Adipose tissue (tissue), 3 donors: ENCODE measurements around the gene CYSRT1. TPM values are rescaled to one million over a fixed set of nuclear protein-coding genes. Genes with fewer than 3 reads are reported as not detected.

Source experiments
- H3K27ac ChIP-seq: one replicate; pipeline ENCODE4 v1.5.1; 2013; ENCODE audit warnings: low read depth, low read length
- WGBS, 3 donors: extraction: QIAGEN DNeasy Blood & Tissue Kit; methylation state at CpG; one replicate each; pipeline ENCODE4 v1.1.7; 2013; 5-methylcytosine and 5-hydroxymethylcytosine counted together
- polyA plus RNA-seq, 3 donors: library from polyadenylated mRNA; stranded (reverse); fragments of 200-250 nt; gene quantifications; one replicate each; pipeline ENCODE4 v1.2.3, GENCODE V29; 2013
- donor health status: healthy with polysubstance abuse.
- donor health status: Bipolar disorder and iron deficiency.
- donor health status: healthy.

Gene CYSRT1
- polyA plus RNA-seq, 3 donors = 0.20 to 0.88 TPM; not detected in 1

DNA sequence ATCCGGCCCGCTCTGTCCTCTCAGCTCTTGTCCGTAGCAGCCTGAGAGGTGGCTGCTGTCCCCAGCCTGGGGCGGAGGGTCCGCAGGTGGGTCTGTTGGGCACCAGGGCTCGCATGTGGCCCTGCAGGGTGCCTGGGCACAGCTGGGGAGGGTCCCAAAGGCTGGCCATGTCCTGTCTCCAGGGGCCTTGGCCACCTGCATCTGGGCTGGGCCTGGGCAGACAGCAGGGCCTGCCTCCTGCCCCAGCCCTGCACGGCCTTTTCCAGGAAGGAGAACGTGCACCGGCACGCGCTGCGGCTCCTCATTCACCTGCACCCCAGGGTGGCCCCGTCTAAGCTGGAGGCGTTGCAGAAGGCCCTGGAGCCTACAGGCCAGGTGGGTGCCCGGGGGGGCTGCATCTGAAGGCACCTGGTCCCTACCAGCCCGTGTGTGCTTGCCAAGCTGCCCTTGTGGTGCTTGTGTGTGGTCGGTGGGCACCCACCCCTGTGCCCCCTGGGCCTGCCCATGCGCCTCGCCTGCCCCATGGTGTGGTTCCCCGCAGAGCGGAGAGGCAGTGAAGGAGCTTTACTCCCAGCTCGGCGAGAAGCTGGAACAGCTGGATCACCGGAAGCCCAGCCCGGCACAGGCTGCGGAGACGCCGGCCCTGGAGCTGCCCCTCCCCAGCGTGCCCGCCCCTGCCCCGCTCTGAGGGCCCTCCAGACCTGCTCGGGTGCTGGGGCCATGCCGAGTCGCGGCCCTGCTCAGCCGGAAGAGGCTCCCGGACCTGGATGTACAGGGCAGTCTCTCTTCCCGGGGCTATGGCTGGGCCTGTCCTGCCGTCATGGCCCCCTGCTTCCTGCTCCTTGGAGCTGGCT, 47.5 kb downstream of the CYSRT1 start:
- H3K27ac ChIP-seq = no peak overlapping the region
- 93 to 94% (median 94%) methylated on average over 35 to 39 of the region's 39 CpGs for WGBS, 3 donors

DNA sequence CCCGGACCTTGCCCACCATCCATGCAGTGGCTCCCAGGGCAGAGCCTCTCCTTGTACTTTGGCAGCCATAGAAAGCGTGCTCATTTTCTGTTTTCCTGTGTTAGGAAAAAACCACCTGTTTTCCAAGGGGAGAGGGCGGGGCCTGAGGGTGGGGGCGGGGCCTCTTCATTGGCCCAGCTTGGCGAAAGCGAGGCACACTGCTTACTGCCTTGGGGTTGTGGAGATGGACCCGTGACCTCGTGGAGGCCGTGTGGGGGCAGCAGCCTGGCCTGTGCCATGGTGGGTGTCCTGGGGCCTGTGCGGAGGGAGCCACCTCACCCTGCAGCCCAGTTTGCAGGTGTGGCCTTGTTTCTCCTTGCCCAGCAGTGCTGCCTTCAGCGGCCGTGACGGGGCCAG, 48.1 kb downstream of the CYSRT1 start:
- WGBS, 3 donors = 41 to 86% (median 86%) methylated on average over 13 of the region's 13 CpGs
- no peak overlapping the region for H3K27ac ChIP-seq

DNA sequence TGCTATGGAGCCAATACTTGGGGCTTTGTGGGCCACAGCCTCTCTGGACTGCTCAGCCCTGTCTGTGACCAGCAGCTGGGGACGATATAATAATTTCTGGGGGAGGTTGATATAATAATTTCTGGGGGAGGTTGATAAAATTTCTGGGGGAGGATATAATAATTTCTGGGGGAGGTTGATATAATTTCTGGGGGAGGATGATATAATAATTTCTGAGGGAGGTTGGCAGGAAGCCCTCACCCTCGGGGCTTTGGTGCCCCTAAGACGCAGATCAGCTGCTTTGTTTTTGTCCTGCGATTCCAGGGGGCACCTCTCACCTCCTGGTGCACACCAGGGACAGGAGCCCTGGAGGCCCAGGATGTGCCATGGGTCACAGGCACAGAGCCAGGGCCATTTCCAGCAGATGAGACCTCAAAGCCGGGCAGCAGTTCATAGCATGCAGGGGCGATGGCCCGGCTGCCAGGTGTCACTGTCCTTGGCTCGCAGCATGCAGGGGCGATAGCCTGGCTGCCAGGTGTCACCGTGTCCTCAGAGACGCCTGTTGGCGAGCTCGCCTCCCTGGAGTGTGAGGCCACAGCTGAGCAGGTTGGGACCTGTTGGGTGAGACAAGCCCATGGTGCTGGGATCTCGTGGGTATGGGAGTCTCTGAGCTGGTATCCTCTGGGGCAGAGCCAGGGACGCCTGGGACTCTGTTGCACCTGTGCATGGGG, 48.8 kb downstream of the CYSRT1 start:
- WGBS, 3 donors = 40 to 85% (median 80%) methylated on average over 15 of the region's 15 CpGs

DNA sequence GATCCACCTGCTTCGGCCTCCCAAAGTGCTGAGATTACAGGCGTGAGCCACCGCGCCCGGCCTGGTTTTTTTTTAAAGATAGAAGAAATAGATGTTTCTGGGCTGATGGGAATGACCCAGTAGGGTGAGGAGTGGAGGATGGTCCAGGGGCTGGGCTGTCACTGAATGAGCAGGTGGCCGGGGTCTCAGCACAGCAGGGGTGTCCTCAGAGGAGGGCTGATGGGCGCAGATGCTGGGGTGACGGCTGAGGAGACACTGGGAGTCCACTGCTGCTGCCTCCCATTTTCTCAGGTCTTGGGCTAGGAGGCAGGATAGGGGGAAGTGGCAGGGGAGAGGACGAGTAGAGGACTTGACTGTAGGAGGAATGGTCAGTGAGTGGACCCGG, 50.2 kb downstream of the CYSRT1 start:
- no peak overlapping the region for H3K27ac ChIP-seq
- 62 to 88% (median 82%) methylated on average over 10 of the region's 10 CpGs for WGBS, 3 donors

More for the DNA sequence above, 48.8 kb downstream of the CYSRT1 start:
- H3K27ac ChIP-seq = no peak overlapping the region

Other genes with a start within 250 kb of the CYSRT1 start
- gene PTGDS, start 247.7 kb upstream of the CYSRT1 start, polyA plus RNA-seq = 100 to 1,000 TPM in 1 of 3 donors, 10 to 100 TPM in 2; 22.4 to 185 (median 74.9) TPM
- under 1 TPM in 2 of 3 donors, not detected in 1; 0.10 to 0.45 TPM for gene LCNL1, start 242.2 kb upstream of the CYSRT1 start, polyA plus RNA-seq
- 10 to 100 TPM; 34.1 to 51.5 (median 49.1) TPM for gene PAXX, start 232.8 kb upstream of the CYSRT1 start, polyA plus RNA-seq
- 1 to 10 TPM in 2 of 3 donors, under 1 TPM in 1; 0.33 to 3.0 (median 3.0) TPM for gene CLIC3, start 228.6 kb upstream of the CYSRT1 start, polyA plus RNA-seq
- gene ABCA2, start 196.9 kb upstream of the CYSRT1 start, polyA plus RNA-seq = 10 to 100 TPM; 15.8 to 42.9 (median 33.1) TPM
- gene FUT7, start 193.1 kb upstream of the CYSRT1 start, polyA plus RNA-seq = 1 to 10 TPM in 2 of 3 donors, under 1 TPM in 1; 0.10 to 1.5 (median 1.1) TPM
- 100 to 1,000 TPM in 2 of 3 donors, 10 to 100 TPM in 1; 45.3 to 213 (median 113) TPM for gene NPDC1, start 179.0 kb upstream of the CYSRT1 start, polyA plus RNA-seq
- gene ENTPD2, start 171.1 kb upstream of the CYSRT1 start, polyA plus RNA-seq = 1 to 10 TPM in 2 of 3 donors, under 1 TPM in 1; 0.61 to 1.6 (median 1.3) TPM
- under 1 TPM; 0.11 to 0.34 (median 0.18) TPM for gene SAPCD2, start 154.6 kb upstream of the CYSRT1 start, polyA plus RNA-seq
- 1 to 10 TPM; 3.8 to 9.0 (median 6.0) TPM for gene UAP1L1, start 147.7 kb upstream of the CYSRT1 start, polyA plus RNA-seq
- gene MAN1B1, start 138.2 kb upstream of the CYSRT1 start, polyA plus RNA-seq = 10 to 100 TPM; 25.8 to 41.6 (median 31.2) TPM
- gene DPP7, start 110.4 kb upstream of the CYSRT1 start, polyA plus RNA-seq = 100 to 1,000 TPM; 132 to 152 (median 140) TPM
- gene GRIN1, start 86.0 kb upstream of the CYSRT1 start, polyA plus RNA-seq = under 1 TPM in 1 of 3 donors, not detected in 2; 0.26 TPM
- gene LRRC26, start 55.1 kb upstream of the CYSRT1 start, polyA plus RNA-seq = under 1 TPM in 2 of 3 donors, not detected in 1; 0.40 to 0.47 TPM
- gene TMEM210, start 53.1 kb upstream of the CYSRT1 start, polyA plus RNA-seq = not detected
- 10 to 100 TPM; 27.5 to 39.9 (median 38.6) TPM for gene ANAPC2, start 36.6 kb upstream of the CYSRT1 start, polyA plus RNA-seq
- gene SSNA1, start 36.5 kb upstream of the CYSRT1 start, polyA plus RNA-seq = 100 to 1,000 TPM in 1 of 3 donors, 10 to 100 TPM in 2; 70.9 to 103 (median 98.2) TPM
- 10 to 100 TPM in 1 of 3 donors, 1 to 10 TPM in 2; 4.3 to 67.8 (median 4.5) TPM for gene TPRN, start 24.4 kb upstream of the CYSRT1 start, polyA plus RNA-seq
- gene TMEM203, start 19.5 kb upstream of the CYSRT1 start, polyA plus RNA-seq = 10 to 100 TPM; 16.8 to 23.5 (median 22.8) TPM
- 1 to 10 TPM; 4.9 to 8.4 (median 8.2) TPM for gene NDOR1, start 19.5 kb upstream of the CYSRT1 start, polyA plus RNA-seq
- 1 to 10 TPM; 2.8 to 4.0 (median 3.5) TPM for gene RNF208, start 2.9 kb upstream of the CYSRT1 start, polyA plus RNA-seq
- gene RNF224, start 2.3 kb downstream of the CYSRT1 start, polyA plus RNA-seq = under 1 TPM in 1 of 3 donors, not detected in 2; 0.18 TPM
- gene SLC34A3, start 5.7 kb downstream of the CYSRT1 start, polyA plus RNA-seq = under 1 TPM in 2 of 3 donors, not detected in 1; 0.04 to 0.06 TPM
- gene TUBB4B, start 16.1 kb downstream of the CYSRT1 start, polyA plus RNA-seq = 100 to 1,000 TPM in 2 of 3 donors, 10 to 100 TPM in 1; 88.8 to 317 (median 145) TPM
- under 1 TPM in 1 of 3 donors, not detected in 2; 0.16 TPM for gene STPG3, start 26.1 kb downstream of the CYSRT1 start, polyA plus RNA-seq
- gene NELFB, start 30.2 kb downstream of the CYSRT1 start, polyA plus RNA-seq = 10 to 100 TPM; 36.1 to 38.9 (median 37.9) TPM
- gene TOR4A, start 52.6 kb downstream of the CYSRT1 start, polyA plus RNA-seq = 1 to 10 TPM; 2.1 to 5.8 (median 5.5) TPM
- gene NRARP, start 77.1 kb downstream of the CYSRT1 start, polyA plus RNA-seq = 1 to 10 TPM; 2.3 to 5.9 (median 3.8) TPM
- 10 to 100 TPM in 2 of 3 donors, 1 to 10 TPM in 1; 7.6 to 38.5 (median 14.0) TPM for gene EXD3, start 198.0 kb downstream of the CYSRT1 start, polyA plus RNA-seq
- gene NOXA1, start 198.2 kb downstream of the CYSRT1 start, polyA plus RNA-seq = 1 to 10 TPM; 2.0 to 6.8 (median 3.1) TPM
- gene ENTPD8, start 216.2 kb downstream of the CYSRT1 start, polyA plus RNA-seq = 1 to 10 TPM in 1 of 3 donors, under 1 TPM in 1, not detected in 1; 0.66 to 1.1 TPM
- gene NSMF, start 234.2 kb downstream of the CYSRT1 start, polyA plus RNA-seq = 10 to 100 TPM; 38.2 to 39.5 (median 39.4) TPM